Stomach (tissue), 4 donors: ENCODE measurements around the gene KLHL14.

Experiments
- EP300 ChIP-seq: sonication (generic); formaldehyde crosslinking; IDR thresholded peaks from one replicate; pipeline ENCODE4 v1.6.1; 2017; ENCODE audit warnings: antibody characterized with exemption
- POLR2A ChIP-seq, 4 donors: fragments of 450-650 bp; IDR thresholded peaks; one replicate each; pipeline ENCODE4 v1.6.1; 2016; ENCODE audit warnings: antibody characterized with exemption in 4 of 4, control low read depth in 2 of 4, mild to moderate bottlenecking in 1 of 4, moderate library complexity in 1 of 4
- POLR2AphosphoS5 ChIP-seq, 3 donors: sonication (generic); formaldehyde crosslinking; IDR thresholded peaks; one replicate each; pipeline ENCODE4 v1.6.1; 2016; ENCODE audit warnings: antibody characterized with exemption in 3 of 3
- TF ChIP-seq, protein P1 (sequence below), 7 experiments: fragments of 450-650 bp in 4 of 7; fragments of 200-600 bp in 3 of 7; sonication (generic) in 3 of 7; IDR thresholded peaks; one replicate each; pipeline ENCODE4 v1.5.1; 2016 to 2019; ENCODE audit warnings: antibody characterized with exemption in 7 of 7, control low read depth in 2 of 7, mild to moderate bottlenecking in 1 of 7

DNA sequence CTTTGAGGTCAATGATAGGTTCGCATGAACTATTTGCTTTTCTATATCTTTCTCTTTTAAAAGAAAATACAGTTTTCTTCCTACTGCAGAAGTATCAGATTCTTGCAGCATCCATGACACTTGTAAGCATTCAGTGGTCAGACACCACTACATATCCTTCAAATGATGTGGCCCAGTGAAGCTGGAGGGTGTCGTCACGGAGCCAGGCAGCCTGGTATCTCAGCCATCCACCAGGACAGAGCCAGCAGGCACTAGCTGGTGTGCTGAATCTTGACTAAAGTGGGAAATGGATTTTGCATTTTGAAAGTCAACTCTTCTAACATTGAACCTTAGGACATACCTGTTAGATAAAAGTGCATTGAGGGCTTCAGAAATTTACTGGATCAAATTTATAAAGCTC is 5.4 kb downstream of the KLHL14 start:
- TF ChIP-seq, protein P1, sequence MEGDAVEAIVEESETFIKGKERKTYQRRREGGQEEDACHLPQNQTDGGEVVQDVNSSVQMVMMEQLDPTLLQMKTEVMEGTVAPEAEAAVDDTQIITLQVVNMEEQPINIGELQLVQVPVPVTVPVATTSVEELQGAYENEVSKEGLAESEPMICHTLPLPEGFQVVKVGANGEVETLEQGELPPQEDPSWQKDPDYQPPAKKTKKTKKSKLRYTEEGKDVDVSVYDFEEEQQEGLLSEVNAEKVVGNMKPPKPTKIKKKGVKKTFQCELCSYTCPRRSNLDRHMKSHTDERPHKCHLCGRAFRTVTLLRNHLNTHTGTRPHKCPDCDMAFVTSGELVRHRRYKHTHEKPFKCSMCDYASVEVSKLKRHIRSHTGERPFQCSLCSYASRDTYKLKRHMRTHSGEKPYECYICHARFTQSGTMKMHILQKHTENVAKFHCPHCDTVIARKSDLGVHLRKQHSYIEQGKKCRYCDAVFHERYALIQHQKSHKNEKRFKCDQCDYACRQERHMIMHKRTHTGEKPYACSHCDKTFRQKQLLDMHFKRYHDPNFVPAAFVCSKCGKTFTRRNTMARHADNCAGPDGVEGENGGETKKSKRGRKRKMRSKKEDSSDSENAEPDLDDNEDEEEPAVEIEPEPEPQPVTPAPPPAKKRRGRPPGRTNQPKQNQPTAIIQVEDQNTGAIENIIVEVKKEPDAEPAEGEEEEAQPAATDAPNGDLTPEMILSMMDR (IDR thresholded peaks at IDR 0.05), result no peak
- no peak for TF ChIP-seq EP300
- TF ChIP-seq POLR2A (IDR thresholded peaks at IDR 0.05), result no peak
- TF ChIP-seq POLR2AphosphoS5 (IDR thresholded peaks at IDR 0.05), result no peak
